ENCODE data around the gene FAM111B. TPM values are rescaled to one million over a fixed set of nuclear protein-coding genes. Genes with fewer than 3 reads are reported as not detected.
A peak's percentile ranks its signal among the peaks of the same experiment; 100 is the strongest.

The FAM111B gene
- total RNA-seq, 2 experiments from 2014 or later, result 28.9 to 31.0 TPM

- H3K9me3 Mint-ChIP-seq, result no peaks in the 10 kb centered on the region
- peak within 1 kb of the TSS; percentile 94 for H3K4me3 Mint-ChIP-seq
- POLR2A ChIA-PET, result interaction anchor here (0.6 to 2.3 kb wide), 5 partner anchors 10 to 36 kb away, joined by 3 to 22 read pairs (median 9); partner anchors contain the start of gene FAM111B
- intact Hi-C loops (cut with micrococcal nuclease), result loop anchor here (1.0 to 10.0 kb wide), 7 partner anchors 15 to 1718 kb away; partner anchors contain the start of genes CLP1, PATL1, SLC43A3 and ZFP91
- H3K27ac Mint-ChIP-seq, result peak within 1 kb of the TSS; percentile 93
- DNase-seq, result peak; percentile 90
- peaks cover 50% of the 10 kb centered on the region for H3K4me1 Mint-ChIP-seq (ENCODE audit: low read depth)
- CTCF ChIA-PET, result interaction anchor here (1.0 to 10.0 kb wide), 9 partner anchors 8 to 566 kb away, joined by 3 to 148 read pairs (median 4); partner anchors contain the start of genes DTX4 and FAM111B
- peaks cover 31% of the 10 kb centered on the region for H3K36me3 Mint-ChIP-seq
- H3K27me3 Mint-ChIP-seq, result no peaks in the 10 kb centered on the region
These were observed 35.8 kb downstream of the FAM111B start, which contains the start of gene FAM111A for GRCh38 chr11:59142530-59143507. Gene FAM111A (plus strand): TSS chr11:59142856. CDS start chr11:59148873, 6,017 bp downstream.

GRCh38 chr11:59144096-59144495 is 37.1 kb downstream of the FAM111B start:
- Mint-ChIP-seq H3K4me3 (peak overlapping the region; percentile 94), H3K9me3 (no peaks in the 10 kb centered on the region), H3K36me3 (peaks cover 44% of the 10 kb centered on the region), H3K27me3 (no peaks in the 10 kb centered on the region), H3K27ac (peak overlapping the region; percentile 93), H3K4me1 (ENCODE audit: low read depth) (peaks cover 55% of the 10 kb centered on the region)
- intact Hi-C loops (cut with micrococcal nuclease), result loop anchor here (1.0 to 10.0 kb wide), 8 partner anchors 8 to 1719 kb away; partner anchors contain the start of genes CLP1, FAM111B, PATL1 and SLC43A3
- CTCF ChIA-PET, result interaction anchor here (0.9 to 10.0 kb wide), 10 partner anchors 8 to 571 kb away, joined by 3 to 148 read pairs (median 6); partner anchors contain the start of genes DTX4 and FAM111B
- no peak for DNase-seq
- POLR2A ChIA-PET, result interaction anchor here (1.1 to 2.3 kb wide), 3 partner anchors 9 to 37 kb away, joined by 3 to 22 read pairs (median 9); partner anchors contain the start of gene FAM111B

- Mint-ChIP-seq H3K36me3 (peaks cover 48% of the 10 kb centered on the region), H3K27me3 (no peaks in the 10 kb centered on the region), H3K4me3 (peak overlapping the region; percentile 94), H3K4me1 (ENCODE audit: low read depth) (peaks cover 56% of the 10 kb centered on the region), H3K9me3 (no peaks in the 10 kb centered on the region), H3K27ac (peak overlapping the region; percentile 93)
- POLR2A ChIA-PET, result interaction anchor here (1.1 to 2.3 kb wide), 3 partner anchors 8 to 38 kb away, joined by 3 to 22 read pairs (median 9); partner anchors contain the start of gene FAM111B
- CTCF ChIA-PET, result interaction anchor here (0.9 to 10.0 kb wide), 9 partner anchors 9 to 571 kb away, joined by 3 to 148 read pairs (median 7); partner anchors contain the start of genes DTX4 and FAM111B
- DNase-seq, result peak; percentile 86
- intact Hi-C loops (cut with micrococcal nuclease), result loop anchor here (1.0 to 10.0 kb wide), 8 partner anchors 8 to 1720 kb away; partner anchors contain the start of genes CLP1, FAM111B, PATL1 and SLC43A3
These were observed 37.7 kb downstream of the FAM111B start for GRCh38 chr11:59144579-59145345.

GRCh38 chr11:59145534-59145933 is 38.5 kb downstream of the FAM111B start:
- Mint-ChIP-seq H3K27ac (peak overlapping the region; percentile 93), H3K4me1 (ENCODE audit: low read depth) (peaks cover 60% of the 10 kb centered on the region), H3K27me3 (no peaks in the 10 kb centered on the region), H3K4me3 (peak overlapping the region; percentile 94), H3K36me3 (peaks cover 54% of the 10 kb centered on the region), H3K9me3 (no peaks in the 10 kb centered on the region)
- DNase-seq, result no peak
- ChIA-PET CTCF (interaction anchor here (1.5 to 10.0 kb wide), 5 partner anchors 10 to 87 kb away, joined by 7 to 148 read pairs (median 16); partner anchors contain the start of genes DTX4 and FAM111B), POLR2A (interaction anchor here (2.3 kb wide), 1 partner anchor 12 kb away, joined by 9 read pairs; no protein-coding TSS in a partner anchor)
- intact Hi-C loops (cut with micrococcal nuclease), result loop anchor here (2.0 to 10.0 kb wide), 4 partner anchors 25 to 1721 kb away; partner anchors contain the start of genes PATL1 and SLC43A3

- Mint-ChIP-seq H3K27me3 (no peaks in the 10 kb centered on the region), H3K4me3 (peak overlapping the region; percentile 53), H3K27ac (peak overlapping the region; percentile 92), H3K9me3 (no peaks in the 10 kb centered on the region), H3K36me3 (peaks cover 60% of the 10 kb centered on the region), H3K4me1 (ENCODE audit: low read depth) (peaks cover 48% of the 10 kb centered on the region)
- DNase-seq, result no peak
- CTCF ChIA-PET, result interaction anchor here (1.0 to 2.3 kb wide), 7 partner anchors 9 to 93 kb away, joined by 3 to 12 read pairs (median 4); partner anchors contain the start of gene FAM111A
- POLR2A ChIA-PET, result interaction anchor here (2.0 kb wide), 1 partner anchor 45 kb away, joined by 9 read pairs; the partner anchor contains the start of gene FAM111B
- intact Hi-C loops (cut with micrococcal nuclease), result loop anchor here (1.0 to 5.0 kb wide), 6 partner anchors 7 to 624 kb away; partner anchors contain the start of genes FAM111B and OSBP
These were observed 44.7 kb downstream of the FAM111B start for GRCh38 chr11:59151761-59152160.

GRCh38 chr11:59152312-59152951 is 45.4 kb downstream of the FAM111B start:
- Mint-ChIP-seq H3K9me3 (no peaks in the 10 kb centered on the region), H3K4me1 (ENCODE audit: low read depth) (peaks cover 41% of the 10 kb centered on the region), H3K27me3 (no peaks in the 10 kb centered on the region), H3K4me3 (peak overlapping the region; percentile 53), H3K36me3 (peaks cover 53% of the 10 kb centered on the region), H3K27ac (peak overlapping the region; percentile 92)
- peak; percentile 55 for DNase-seq
- intact Hi-C loops (cut with micrococcal nuclease), result loop anchor here (1.0 to 5.0 kb wide), 6 partner anchors 8 to 625 kb away; partner anchors contain the start of genes FAM111B and OSBP
- CTCF ChIA-PET, result interaction anchor here (1.0 to 2.3 kb wide), 6 partner anchors 10 to 94 kb away, joined by 3 to 12 read pairs (median 4); partner anchors contain the start of genes DTX4 and FAM111A
- POLR2A ChIA-PET, result interaction anchor here (0.9 to 2.0 kb wide), 3 partner anchors 8 to 45 kb away, joined by 3 to 9 read pairs (median 3); partner anchors contain the start of genes FAM111A and FAM111B

GRCh38 chr11:59154610-59155009 is 47.6 kb downstream of the FAM111B start:
- no peak for DNase-seq
- CTCF ChIA-PET, result interaction anchor here (0.6 to 4.3 kb wide), 6 partner anchors 11 to 1657 kb away, joined by 3 to 24 read pairs (median 3); no protein-coding TSS in a partner anchor
- no peak overlapping the region for H3K4me3 Mint-ChIP-seq
- peaks cover 34% of the 10 kb centered on the region for H3K36me3 Mint-ChIP-seq
- peaks cover 34% of the 10 kb centered on the region for H3K4me1 Mint-ChIP-seq (ENCODE audit: low read depth)
- intact Hi-C loops (cut with micrococcal nuclease), result loop anchor here (5.0 kb wide), 2 partner anchors 463 to 627 kb away; partner anchors contain the start of gene OSBP
- POLR2A ChIA-PET, result no interaction called here
- H3K9me3 Mint-ChIP-seq, result no peaks in the 10 kb centered on the region
- H3K27ac Mint-ChIP-seq, result no peak overlapping the region
- no peaks in the 10 kb centered on the region for H3K27me3 Mint-ChIP-seq

- no peak overlapping the region for H3K4me3 Mint-ChIP-seq
- peaks cover 17% of the 10 kb centered on the region for H3K36me3 Mint-ChIP-seq
- no peak overlapping the region for H3K27ac Mint-ChIP-seq
- no peaks in the 10 kb centered on the region for H3K9me3 Mint-ChIP-seq
- ChIA-PET POLR2A (interaction anchor here (1.2 to 3.2 kb wide), 3 partner anchors 13 to 15 kb away, joined by 3 to 9 read pairs (median 6); partner anchors contain the start of genes DTX4 and FAM111A), CTCF (interaction anchor here (0.5 to 4.6 kb wide), 20 partner anchors 9 to 1760 kb away, joined by 3 to 148 read pairs (median 10); partner anchors contain the start of genes DTX4 and FAM111A)
- peaks cover 13% of the 10 kb centered on the region for H3K4me1 Mint-ChIP-seq (ENCODE audit: low read depth)
- intact Hi-C loops (cut with micrococcal nuclease), result no loop called here
- no peak for DNase-seq
- H3K27me3 Mint-ChIP-seq, result peaks cover 10% of the 10 kb centered on the region
These were observed 50.4 kb downstream of the FAM111B start for GRCh38 chr11:59157433-59157832.

- peak; percentile 68 for DNase-seq
- Mint-ChIP-seq H3K27me3 (peaks cover 13% of the 10 kb centered on the region), H3K4me3 (no peak overlapping the region), H3K27ac (no peak overlapping the region), H3K4me1 (ENCODE audit: low read depth) (peaks cover 4% of the 10 kb centered on the region), H3K9me3 (no peaks in the 10 kb centered on the region), H3K36me3 (peaks cover 9% of the 10 kb centered on the region)
- ChIA-PET CTCF (interaction anchor here (0.7 to 4.6 kb wide), 46 partner anchors 8 to 591 kb away, joined by 3 to 148 read pairs (median 6); partner anchors contain the start of genes DTX4, FAM111A, FAM111B and GLYATL2), POLR2A (interaction anchor here (1.2 to 3.2 kb wide), 3 partner anchors 13 to 16 kb away, joined by 3 to 9 read pairs (median 6); partner anchors contain the start of genes DTX4 and FAM111A)
- intact Hi-C loops (cut with micrococcal nuclease), result loop anchor here (1.0 to 2.0 kb wide), 5 partner anchors 16 to 200 kb away; partner anchors contain the start of gene FAM111A
These were observed 51.4 kb downstream of the FAM111B start for GRCh38 chr11:59158206-59159068.

All from activated CD4-positive, alpha-beta memory T cell treated with anti-CD3 and anti-CD28 coated beads for 36 hours (primary cell).